Testis (tissue), 3 donors: ENCODE results near the gene SMIM32. TPM values are rescaled to one million over a fixed set of nuclear protein-coding genes. Genes with fewer than 3 reads are reported as not detected.

Source experiments
- DNase-seq: peaks from one replicate; pipeline ENCODE4 v3.0.0-alpha.2; 2019
- H3K27ac ChIP-seq, 2 donors: fragments of 200-600 bp; sonication (generic); one replicate each; pipeline ENCODE4 v1.5.1; 2019
- H3K27me3 ChIP-seq: fragments of 200-600 bp; sonication (generic); one replicate; pipeline ENCODE4 v1.5.1; 2019
- H3K36me3 ChIP-seq: fragments of 200-600 bp; sonication (generic); one replicate; pipeline ENCODE4 v1.5.1; 2017; ENCODE audit warnings: low read depth; ENCODE audit errors: missing control alignments
- H3K4me1 ChIP-seq: fragments of 200-600 bp; sonication (generic); one replicate; pipeline ENCODE4 v1.5.1; 2019
- H3K4me3 ChIP-seq, 2 donors: fragments of 200-600 bp; sonication (generic); one replicate each; pipeline ENCODE4 v1.5.1; 2017 to 2019
- H3K9me3 ChIP-seq: fragments of 200-600 bp; sonication (generic); one replicate; pipeline ENCODE4 v1.5.1; 2017
- CTCF ChIP-seq, 3 experiments: fragments of 450-650 bp in 2 of 3; fragments of 200-600 bp in 1 of 3; sonication (generic) in 1 of 3; IDR thresholded peaks; one replicate each; pipeline ENCODE4 v1.5.1; 2016 to 2019; ENCODE audit warnings: antibody characterized with exemption in 3 of 3, mild to moderate bottlenecking in 2 of 3, moderate library complexity in 1 of 3
- POLR2A ChIP-seq: fragments of 450-650 bp; IDR thresholded peaks from one replicate; pipeline ENCODE4 v1.6.1; 2017; ENCODE audit warnings: antibody characterized with exemption, mild to moderate bottlenecking, moderate library complexity
- WGBS, 2 donors: methylation state at CpG; one replicate each; pipeline ENCODE4 v1.1.5; 2018; 5-methylcytosine and 5-hydroxymethylcytosine counted together
- intact Hi-C: fragments of 100-400 bp; cut with DNase I; formaldehyde crosslinking; loops from one replicate; pipeline ENCODE4 v1.15.1; 2023; ENCODE audit warnings: low total_unique reads
- polyA plus RNA-seq: library from polyadenylated mRNA; stranded (reverse); fragments of 350-450 nt; fragmentation: Illumina TruSeq; extraction: RNeasy Lipid Tissue Mini Kit (QIAGEN cat#74804); gene quantifications from one replicate; pipeline ENCODE4 v1.2.3, GENCODE V29; 2014; ENCODE audit warnings: low read depth, low replicate concordance; ENCODE audit not compliant: insufficient read depth
- total RNA-seq, 2 donors: library from RNA; depleted of rRNA; stranded (reverse); fragments of >200 nt; gene quantifications; one replicate each; pipeline ENCODE4 v1.2.3, GENCODE V29; 2016

The SMIM32 gene
- total and polyA plus RNA-seq, 3 donors from 2014 or later, result 0.50 TPM; not detected in 2

- Histone ChIP-seq H3K4me3 (no peak overlapping the region), H3K36me3 (no peaks in the 10 kb centered on the region), H3K4me1 (no peaks in the 10 kb centered on the region), H3K27me3 (no peaks in the 10 kb centered on the region), H3K9me3 (no peaks in the 10 kb centered on the region), H3K27ac (no peak overlapping the region)
- intact Hi-C loops, result no loop called here
- no peak for DNase-seq
- 85 to 88% methylated on average over 1 to 4 of the region's 4 CpGs for WGBS, 2 donors
- no peak for TF ChIP-seq CTCF (IDR thresholded peaks at IDR 0.05)
Observed at GRCh38 chr5:136205941-136206340, 13.0 kb upstream of the SMIM32 start.

- intact Hi-C loops, result no loop called here
- no peak for DNase-seq
- no peak overlapping the region for H3K4me3 ChIP-seq
- no peaks in the 10 kb centered on the region for H3K27me3 ChIP-seq
- no peaks in the 10 kb centered on the region for H3K36me3 ChIP-seq
- H3K9me3 ChIP-seq, result no peaks in the 10 kb centered on the region
- H3K27ac ChIP-seq, result no peak overlapping the region
- WGBS, 2 donors, result 93 to 95% methylated on average over 8 of the region's 8 CpGs
- no peak for TF ChIP-seq POLR2A
- no peak for TF ChIP-seq CTCF (IDR thresholded peaks at IDR 0.05)
- no peaks in the 10 kb centered on the region for H3K4me1 ChIP-seq
Observed at GRCh38 chr5:136205061-136205702, 12.2 kb upstream of the SMIM32 start.

GRCh38 chr5:136203303-136203922, 10.5 kb upstream of the SMIM32 start:
- 82 to 88% methylated on average over 5 to 6 of the region's 6 CpGs for WGBS, 2 donors
- no peaks in the 10 kb centered on the region for H3K36me3 ChIP-seq
- H3K27me3 ChIP-seq, result no peaks in the 10 kb centered on the region
- no peaks in the 10 kb centered on the region for H3K9me3 ChIP-seq
- TF ChIP-seq POLR2A, result no peak
- DNase-seq, result no peak
- H3K4me3 ChIP-seq, result no peak overlapping the region
- H3K4me1 ChIP-seq, result no peaks in the 10 kb centered on the region
- intact Hi-C loops, result no loop called here
- no peak overlapping the region for H3K27ac ChIP-seq

- intact Hi-C loops, result no loop called here
- H3K36me3 ChIP-seq, result no peaks in the 10 kb centered on the region
- TF ChIP-seq POLR2A, result no peak
- no peak for TF ChIP-seq CTCF (IDR thresholded peaks at IDR 0.05)
- H3K4me3 ChIP-seq, result no peak overlapping the region
- H3K27ac ChIP-seq, result no peak overlapping the region
- H3K9me3 ChIP-seq, result no peaks in the 10 kb centered on the region
- H3K27me3 ChIP-seq, result no peaks in the 10 kb centered on the region
- no peaks in the 10 kb centered on the region for H3K4me1 ChIP-seq
- 32 to 37% methylated on average over 13 of the region's 13 CpGs for WGBS, 2 donors
- DNase-seq, result no peak
Observed at GRCh38 chr5:136202469-136203205, 9.7 kb upstream of the SMIM32 start.

- Histone ChIP-seq H3K27me3 (no peaks in the 10 kb centered on the region), H3K4me3 (no peak overlapping the region), H3K36me3 (no peaks in the 10 kb centered on the region), H3K9me3 (no peaks in the 10 kb centered on the region), H3K4me1 (no peaks in the 10 kb centered on the region), H3K27ac (no peak overlapping the region)
- intact Hi-C loops, result no loop called here
- DNase-seq, result no peak
- 76 to 88% methylated on average over 4 of the region's 4 CpGs for WGBS, 2 donors
- TF ChIP-seq POLR2A (no peak), CTCF (IDR thresholded peaks at IDR 0.05) (no peak)
Observed at GRCh38 chr5:136201870-136202269, 8.9 kb upstream of the SMIM32 start.
